Neural cell (in vitro differentiated cells): ENCODE measurements around the gene EDDM13. TPM values are rescaled to one million over a fixed set of nuclear protein-coding genes. Genes with fewer than 3 reads are reported as not detected.

ENCODE experiments used
- H2AFZ ChIP-seq: fragments of 200-600, 300-800 bp; sonication (generic), shearing (Covaris generic); 2 replicates; pipeline ENCODE4 v1.6.0; 2014; ENCODE audit warnings: low read depth, mild to moderate bottlenecking, antibody characterized with exemption, low read length, moderate library complexity
- H3F3A ChIP-seq: fragments of 200-600 bp; shearing (Covaris generic); 2 replicates; pipeline ENCODE4 v1.6.1; 2016; ENCODE audit warnings: mild to moderate bottlenecking, moderate library complexity, mixed read lengths, antibody characterized with exemption, low read length; ENCODE audit not compliant: insufficient read depth, poor library complexity, severe bottlenecking
- H3K27ac ChIP-seq: fragments of 200-600, 300-800 bp; sonication (generic), shearing (Covaris generic); 2 replicates; pipeline ENCODE4 v1.5.1; 2014; ENCODE audit warnings: mild to moderate bottlenecking, low read length, moderate library complexity
- H3K27me3 ChIP-seq: fragments of 300-800, 200-600 bp; sonication (generic), shearing (Covaris generic); 2 replicates; pipeline ENCODE4 v1.6.0; 2014; ENCODE audit warnings: mild to moderate bottlenecking, low read depth, low read length, moderate library complexity; ENCODE audit not compliant: insufficient read depth
- H3K36me3 ChIP-seq: fragments of 300-800, 200-600 bp; sonication (generic), shearing (Covaris generic); 2 replicates; pipeline ENCODE4 v1.5.1; 2014; ENCODE audit warnings: mild to moderate bottlenecking, antibody characterized with exemption, low read length, moderate library complexity; ENCODE audit not compliant: insufficient read depth
- H3K4me2 ChIP-seq: fragments of 300-800, 200-600 bp; sonication (generic), shearing (Covaris generic); 2 replicates; pipeline ENCODE4 v1.6.0; 2014; ENCODE audit warnings: mild to moderate bottlenecking, low read length
- H3K4me3 ChIP-seq: fragments of 300-800, 200-600 bp; sonication (generic), shearing (Covaris generic); 2 replicates; pipeline ENCODE4 v1.5.1; 2014; ENCODE audit warnings: mild to moderate bottlenecking, low read length, moderate library complexity
- H3K79me2 ChIP-seq: fragments of 200-600 bp; shearing (Covaris generic); replicated peaks from 2 replicates; pipeline ENCODE4 v1.6.0; 2014; ENCODE audit warnings: mild to moderate bottlenecking, low read length, moderate library complexity; ENCODE audit not compliant: insufficient read depth
- H3K9ac ChIP-seq: fragments of 300-800, 200-600 bp; sonication (generic), shearing (Covaris generic); 2 replicates; pipeline ENCODE4 v1.6.1; 2016; ENCODE audit warnings: mild to moderate bottlenecking, low read length, mixed read lengths
- H3K9me2 ChIP-seq: fragments of 200-600 bp; shearing (Covaris generic); 2 replicates; pipeline ENCODE4 v1.6.1; 2016; ENCODE audit warnings: mild to moderate bottlenecking, low read length, mixed read lengths; ENCODE audit not compliant: insufficient read depth
- H3K9me3 ChIP-seq: fragments of 200-600, 300-800 bp; sonication (generic), shearing (Covaris generic); 2 replicates; pipeline ENCODE4 v1.6.1; 2016; ENCODE audit warnings: mild to moderate bottlenecking, mixed run types, low read length, moderate library complexity, mixed read lengths
- H4K20me1 ChIP-seq: fragments of 200-600 bp; shearing (Covaris generic); 2 replicates; pipeline ENCODE4 v1.6.1; 2016; ENCODE audit warnings: mild to moderate bottlenecking, mixed run types; ENCODE audit not compliant: insufficient read depth
- EP300 ChIP-seq: fragments of 450-650 bp; conservative IDR thresholded peaks from 2 replicates; pipeline ENCODE4 v1.6.1; 2014; ENCODE audit warnings: antibody characterized with exemption, mild to moderate bottlenecking, moderate library complexity; ENCODE audit not compliant: poor library complexity, severe bottlenecking
- EZH2 ChIP-seq: fragments of 200-600, 300-800 bp; shearing (Covaris generic), sonication (generic); IDR thresholded peaks from 2 replicates; pipeline ENCODE4 v1.6.1; 2014; ENCODE audit warnings: antibody characterized with exemption, low read length, borderline replicate concordance, mild to moderate bottlenecking; ENCODE audit not compliant: insufficient read depth, poor library complexity, severe bottlenecking
- MXI1 ChIP-seq: fragments of 450-650 bp; conservative IDR thresholded peaks from 2 replicates; pipeline ENCODE4 v1.6.1; 2014; ENCODE audit warnings: antibody characterized with exemption, mild to moderate bottlenecking; ENCODE audit not compliant: poor library complexity, severe bottlenecking
- POLR2AphosphoS5 ChIP-seq: IDR thresholded peaks from 2 replicates; pipeline ENCODE4 v1.6.1; 2012
- RAD21 ChIP-seq: fragments of 450-650 bp; conservative IDR thresholded peaks from 2 replicates; pipeline ENCODE4 v1.6.1; 2014; ENCODE audit warnings: antibody characterized with exemption, mild to moderate bottlenecking, moderate library complexity
- SMC3 ChIP-seq: fragments of 450-650 bp; conservative IDR thresholded peaks from 2 replicates; pipeline ENCODE4 v1.6.1; 2014; ENCODE audit warnings: antibody characterized with exemption, mild to moderate bottlenecking, moderate library complexity; ENCODE audit not compliant: poor library complexity
- TAF1 ChIP-seq: IDR thresholded peaks from 2 replicates; pipeline ENCODE4 v1.6.1; 2012; ENCODE audit warnings: low read depth
- polyA plus RNA-seq: library from polyadenylated mRNA; depleted of rRNA; stranded (reverse); fragments of >200 nt; gene quantifications from 2 replicates; pipeline ENCODE4 v1.2.3, GENCODE V29; 2014
- TF ChIP-seq, protein P1 (sequence below): fragments of 450-650 bp; IDR thresholded peaks from 2 replicates; pipeline ENCODE4 v1.5.1; 2014; ENCODE audit warnings: antibody characterized with exemption, mild to moderate bottlenecking, moderate library complexity; ENCODE audit not compliant: poor library complexity, severe bottlenecking
- TF ChIP-seq, protein P2 (sequence below): IDR thresholded peaks from 2 replicates; pipeline ENCODE4 v1.6.1; 2012; ENCODE audit warnings: borderline replicate concordance

The EDDM13 gene
- polyA plus RNA-seq, 1 donor from 2014 or later, result not detected

DNA sequence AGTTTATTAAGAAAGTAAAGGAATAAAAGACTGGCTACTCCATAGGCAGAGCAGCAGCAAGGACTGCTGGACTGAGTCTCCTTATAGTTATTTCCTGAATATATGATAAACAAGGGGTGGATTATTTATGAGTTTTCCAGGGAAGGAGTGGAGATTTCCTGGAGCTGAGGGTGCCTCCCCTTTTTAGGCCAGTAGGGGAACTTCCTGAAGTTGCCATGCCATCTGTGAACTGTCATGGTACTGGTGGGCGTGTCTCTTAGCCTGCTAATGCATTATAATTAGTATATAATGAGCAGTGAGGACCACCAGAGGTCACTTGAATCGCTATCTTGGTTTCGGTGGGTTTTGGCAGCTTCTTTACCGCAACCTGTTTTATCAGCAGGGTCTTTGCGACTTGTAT, 28.6 kb downstream of the EDDM13 start:
- TF ChIP-seq RAD21 (no peak), TAF1 (no peak), EZH2 (no peak), POLR2AphosphoS5 (no peak), SMC3 (no peak), MXI1 (no peak), EP300 (no peak)
- TF ChIP-seq, protein P1, sequence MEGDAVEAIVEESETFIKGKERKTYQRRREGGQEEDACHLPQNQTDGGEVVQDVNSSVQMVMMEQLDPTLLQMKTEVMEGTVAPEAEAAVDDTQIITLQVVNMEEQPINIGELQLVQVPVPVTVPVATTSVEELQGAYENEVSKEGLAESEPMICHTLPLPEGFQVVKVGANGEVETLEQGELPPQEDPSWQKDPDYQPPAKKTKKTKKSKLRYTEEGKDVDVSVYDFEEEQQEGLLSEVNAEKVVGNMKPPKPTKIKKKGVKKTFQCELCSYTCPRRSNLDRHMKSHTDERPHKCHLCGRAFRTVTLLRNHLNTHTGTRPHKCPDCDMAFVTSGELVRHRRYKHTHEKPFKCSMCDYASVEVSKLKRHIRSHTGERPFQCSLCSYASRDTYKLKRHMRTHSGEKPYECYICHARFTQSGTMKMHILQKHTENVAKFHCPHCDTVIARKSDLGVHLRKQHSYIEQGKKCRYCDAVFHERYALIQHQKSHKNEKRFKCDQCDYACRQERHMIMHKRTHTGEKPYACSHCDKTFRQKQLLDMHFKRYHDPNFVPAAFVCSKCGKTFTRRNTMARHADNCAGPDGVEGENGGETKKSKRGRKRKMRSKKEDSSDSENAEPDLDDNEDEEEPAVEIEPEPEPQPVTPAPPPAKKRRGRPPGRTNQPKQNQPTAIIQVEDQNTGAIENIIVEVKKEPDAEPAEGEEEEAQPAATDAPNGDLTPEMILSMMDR, result no peak
- TF ChIP-seq, protein P2, sequence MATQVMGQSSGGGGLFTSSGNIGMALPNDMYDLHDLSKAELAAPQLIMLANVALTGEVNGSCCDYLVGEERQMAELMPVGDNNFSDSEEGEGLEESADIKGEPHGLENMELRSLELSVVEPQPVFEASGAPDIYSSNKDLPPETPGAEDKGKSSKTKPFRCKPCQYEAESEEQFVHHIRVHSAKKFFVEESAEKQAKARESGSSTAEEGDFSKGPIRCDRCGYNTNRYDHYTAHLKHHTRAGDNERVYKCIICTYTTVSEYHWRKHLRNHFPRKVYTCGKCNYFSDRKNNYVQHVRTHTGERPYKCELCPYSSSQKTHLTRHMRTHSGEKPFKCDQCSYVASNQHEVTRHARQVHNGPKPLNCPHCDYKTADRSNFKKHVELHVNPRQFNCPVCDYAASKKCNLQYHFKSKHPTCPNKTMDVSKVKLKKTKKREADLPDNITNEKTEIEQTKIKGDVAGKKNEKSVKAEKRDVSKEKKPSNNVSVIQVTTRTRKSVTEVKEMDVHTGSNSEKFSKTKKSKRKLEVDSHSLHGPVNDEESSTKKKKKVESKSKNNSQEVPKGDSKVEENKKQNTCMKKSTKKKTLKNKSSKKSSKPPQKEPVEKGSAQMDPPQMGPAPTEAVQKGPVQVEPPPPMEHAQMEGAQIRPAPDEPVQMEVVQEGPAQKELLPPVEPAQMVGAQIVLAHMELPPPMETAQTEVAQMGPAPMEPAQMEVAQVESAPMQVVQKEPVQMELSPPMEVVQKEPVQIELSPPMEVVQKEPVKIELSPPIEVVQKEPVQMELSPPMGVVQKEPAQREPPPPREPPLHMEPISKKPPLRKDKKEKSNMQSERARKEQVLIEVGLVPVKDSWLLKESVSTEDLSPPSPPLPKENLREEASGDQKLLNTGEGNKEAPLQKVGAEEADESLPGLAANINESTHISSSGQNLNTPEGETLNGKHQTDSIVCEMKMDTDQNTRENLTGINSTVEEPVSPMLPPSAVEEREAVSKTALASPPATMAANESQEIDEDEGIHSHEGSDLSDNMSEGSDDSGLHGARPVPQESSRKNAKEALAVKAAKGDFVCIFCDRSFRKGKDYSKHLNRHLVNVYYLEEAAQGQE, result no peak

DNA sequence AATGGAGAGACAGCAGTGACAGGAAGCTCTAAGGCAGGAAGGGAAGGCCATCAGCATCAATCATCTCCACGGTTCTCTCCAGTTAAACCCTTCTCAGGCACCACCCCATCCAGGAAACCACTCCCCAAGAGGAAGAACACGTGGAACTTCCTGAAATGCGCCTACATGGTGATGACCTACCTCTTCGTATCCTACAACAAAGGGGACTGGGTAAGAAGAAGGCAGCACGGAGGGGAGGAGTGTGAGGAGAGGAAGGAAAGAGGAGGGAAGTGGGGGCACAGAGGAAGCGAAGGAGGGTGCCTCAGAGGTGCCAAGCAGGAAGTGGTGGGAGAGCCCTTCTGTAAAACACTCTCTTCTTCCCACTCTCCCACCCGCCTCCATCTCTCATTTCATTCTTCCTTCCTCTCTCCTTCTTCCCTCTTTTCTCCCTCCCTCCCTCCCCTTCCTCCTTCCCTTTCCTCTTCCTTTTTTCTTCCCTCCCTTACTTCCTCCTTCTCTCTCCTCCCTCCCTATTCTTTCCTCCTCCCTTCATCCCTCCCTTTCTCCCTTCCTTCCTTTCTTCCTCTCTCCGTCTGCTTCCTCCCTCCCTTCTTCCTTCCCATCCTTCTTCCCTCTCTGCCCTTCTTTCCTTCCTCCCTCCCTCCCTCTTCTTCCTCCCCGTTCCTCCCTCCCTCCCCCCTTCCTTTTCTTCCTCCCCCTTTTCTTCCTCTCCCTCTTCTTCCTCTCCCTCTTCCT, 29.5 kb downstream of the EDDM13 start:
- TF ChIP-seq RAD21, result no peak
- Histone ChIP-seq H3K9ac (no peak overlapping the region), H3K79me2 (no peaks in the 10 kb centered on the region)

More for the DNA sequence above, 28.6 kb downstream of the EDDM13 start:
- Histone ChIP-seq H3K4me2 (no peak overlapping the region), H3K27ac (no peak overlapping the region), H3K36me3 (no peaks in the 10 kb centered on the region), H3K4me3 (no peak overlapping the region), H3K27me3 (no peaks in the 10 kb centered on the region), H3K9me2 (no peaks in the 10 kb centered on the region), H3K9ac (no peak overlapping the region), H3F3A (no peaks in the 10 kb centered on the region), H2AFZ (no peak overlapping the region), H4K20me1 (no peaks in the 10 kb centered on the region), H3K79me2 (no peaks in the 10 kb centered on the region), H3K9me3 (no peaks in the 10 kb centered on the region)

More for the DNA sequence above, 29.5 kb downstream of the EDDM13 start:
- H3F3A ChIP-seq, result no peaks in the 10 kb centered on the region
- H3K9me2 ChIP-seq, result no peaks in the 10 kb centered on the region
- no peak overlapping the region for H3K27ac ChIP-seq
- no peaks in the 10 kb centered on the region for H3K9me3 ChIP-seq
- H2AFZ ChIP-seq, result no peak overlapping the region
- H4K20me1 ChIP-seq, result no peaks in the 10 kb centered on the region
- no peak overlapping the region for H3K4me2 ChIP-seq
- no peak overlapping the region for H3K4me3 ChIP-seq
- no peaks in the 10 kb centered on the region for H3K27me3 ChIP-seq
- no peaks in the 10 kb centered on the region for H3K36me3 ChIP-seq
